Hepatocyte (in vitro differentiated cells): ENCODE results near the gene ABTB1.

Experiments
- EZH2 ChIP-seq: fragments of 200-600 bp; sonication (generic); IDR thresholded peaks from 2 replicates; pipeline ENCODE4 v1.6.1; 2016; ENCODE audit warnings: antibody characterized with exemption, mild to moderate bottlenecking, borderline replicate concordance
- EZH2phosphoT487 ChIP-seq: fragments of 200-600 bp; sonication (generic); IDR thresholded peaks from one replicate; pipeline ENCODE4 v1.6.1; 2018; ENCODE audit warnings: antibody characterized with exemption, mild to moderate bottlenecking, low read depth, moderate library complexity; ENCODE audit not compliant: unreplicated experiment, severe bottlenecking
- TF ChIP-seq, protein P1 (sequence below): fragments of 200-600 bp; sonication (generic); IDR thresholded peaks from 2 replicates; pipeline ENCODE4 v1.5.1; 2016; ENCODE audit warnings: antibody characterized with exemption, mild to moderate bottlenecking; ENCODE audit not compliant: poor library complexity

DNA sequence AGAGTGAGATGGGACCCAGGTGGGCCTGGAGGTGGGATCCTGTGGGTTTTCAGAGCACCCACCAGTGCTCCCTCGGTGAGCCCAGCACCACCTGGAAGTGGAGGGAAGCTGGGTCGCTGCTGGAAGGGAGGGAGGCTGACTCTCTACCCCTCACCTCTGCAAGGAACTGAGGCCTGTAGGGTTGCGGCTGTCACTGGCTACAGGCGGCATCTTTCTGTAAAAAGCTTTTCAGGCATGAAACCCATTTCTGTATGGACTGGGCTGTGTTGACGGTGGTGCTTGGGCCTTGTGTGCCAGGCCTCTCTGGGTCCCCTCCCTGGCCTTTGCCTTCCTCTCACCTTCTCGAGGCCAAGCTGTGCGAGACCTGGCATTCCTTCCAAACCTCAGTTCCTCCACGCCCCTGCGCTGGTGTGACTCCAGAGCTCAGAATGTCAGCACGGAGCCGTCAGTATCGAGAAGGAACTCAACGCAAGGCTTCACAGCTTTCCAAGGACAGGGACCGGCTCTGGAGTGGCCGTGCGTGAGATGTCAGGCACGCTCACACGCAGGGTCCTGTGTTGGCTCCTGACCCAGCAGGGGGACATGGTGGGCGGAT, 16.6 kb downstream of the ABTB1 start:
- TF ChIP-seq, protein P1, sequence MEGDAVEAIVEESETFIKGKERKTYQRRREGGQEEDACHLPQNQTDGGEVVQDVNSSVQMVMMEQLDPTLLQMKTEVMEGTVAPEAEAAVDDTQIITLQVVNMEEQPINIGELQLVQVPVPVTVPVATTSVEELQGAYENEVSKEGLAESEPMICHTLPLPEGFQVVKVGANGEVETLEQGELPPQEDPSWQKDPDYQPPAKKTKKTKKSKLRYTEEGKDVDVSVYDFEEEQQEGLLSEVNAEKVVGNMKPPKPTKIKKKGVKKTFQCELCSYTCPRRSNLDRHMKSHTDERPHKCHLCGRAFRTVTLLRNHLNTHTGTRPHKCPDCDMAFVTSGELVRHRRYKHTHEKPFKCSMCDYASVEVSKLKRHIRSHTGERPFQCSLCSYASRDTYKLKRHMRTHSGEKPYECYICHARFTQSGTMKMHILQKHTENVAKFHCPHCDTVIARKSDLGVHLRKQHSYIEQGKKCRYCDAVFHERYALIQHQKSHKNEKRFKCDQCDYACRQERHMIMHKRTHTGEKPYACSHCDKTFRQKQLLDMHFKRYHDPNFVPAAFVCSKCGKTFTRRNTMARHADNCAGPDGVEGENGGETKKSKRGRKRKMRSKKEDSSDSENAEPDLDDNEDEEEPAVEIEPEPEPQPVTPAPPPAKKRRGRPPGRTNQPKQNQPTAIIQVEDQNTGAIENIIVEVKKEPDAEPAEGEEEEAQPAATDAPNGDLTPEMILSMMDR = no peak
- TF ChIP-seq EZH2 = no peak
- no peak for TF ChIP-seq EZH2phosphoT487
